Stimulated activated CD4-positive, alpha-beta T cell treated with anti-CD3 and anti-CD28 coated beads, Interleukin-15, amount 100 ng/mL, for 1 hour (primary cell): ENCODE measurements around the gene ZIC1.

ENCODE experiments used
- DNase-seq, 2 donors: peaks; one replicate each; pipeline ENCODE4 v3.0.0-alpha.2; 2020; ENCODE audit warnings: low read depth in 1 of 2, low spot score in 1 of 2

Gene ZIC1

DNA sequence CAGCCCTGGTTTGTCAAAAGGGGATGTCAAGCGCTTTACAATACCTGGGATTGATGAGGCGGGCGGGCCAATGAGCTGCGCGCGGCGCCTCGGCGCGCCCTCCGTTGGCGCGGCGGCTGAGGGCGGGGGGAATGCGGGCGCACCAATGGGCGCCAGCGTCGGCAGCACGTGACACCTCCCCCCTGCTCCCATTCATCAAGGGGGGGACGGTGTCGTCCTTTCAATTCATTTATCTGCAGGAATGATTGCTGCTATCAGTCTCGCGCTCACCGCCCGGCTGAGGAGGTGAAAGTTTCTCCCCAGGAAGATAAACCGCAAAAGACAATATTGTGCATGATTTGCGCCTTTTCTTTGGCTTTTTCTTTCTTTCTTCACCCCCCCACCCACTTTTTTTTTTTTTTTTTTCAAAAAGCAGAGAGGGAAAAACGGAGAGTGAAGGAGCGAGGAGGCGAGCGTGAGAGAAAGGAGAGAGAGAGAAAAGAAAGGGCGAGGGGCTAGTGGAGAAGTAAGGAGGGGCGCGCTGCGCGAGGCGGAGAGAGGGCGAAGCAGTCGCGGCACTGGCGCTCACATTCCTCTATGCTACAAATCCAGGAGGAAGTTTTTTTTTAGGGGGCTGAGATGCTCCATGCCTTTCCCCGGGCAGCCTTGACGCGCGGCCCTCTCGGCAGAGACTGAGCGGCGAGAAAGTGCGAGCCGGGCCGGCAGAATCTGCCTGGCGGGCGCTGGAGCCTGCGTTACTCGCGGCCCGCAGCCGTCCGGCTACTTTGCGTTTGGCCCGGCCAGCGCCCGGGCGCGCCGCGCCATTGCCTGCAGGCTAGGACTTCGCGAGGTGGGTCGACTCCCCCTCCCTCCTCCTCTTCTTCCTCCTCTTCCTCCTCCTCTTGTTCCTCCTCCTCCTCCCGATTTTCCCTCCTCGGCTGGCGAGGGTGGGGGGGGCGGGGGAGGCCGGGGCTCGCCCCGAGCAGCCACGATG is at the start of gene ZIC1:
ZIC1 (plus strand) TSS at position 223 of the 973 bp plus-strand sequence; CDS start at position 971, 748 bp downstream.
- no peak for DNase-seq

DNA sequence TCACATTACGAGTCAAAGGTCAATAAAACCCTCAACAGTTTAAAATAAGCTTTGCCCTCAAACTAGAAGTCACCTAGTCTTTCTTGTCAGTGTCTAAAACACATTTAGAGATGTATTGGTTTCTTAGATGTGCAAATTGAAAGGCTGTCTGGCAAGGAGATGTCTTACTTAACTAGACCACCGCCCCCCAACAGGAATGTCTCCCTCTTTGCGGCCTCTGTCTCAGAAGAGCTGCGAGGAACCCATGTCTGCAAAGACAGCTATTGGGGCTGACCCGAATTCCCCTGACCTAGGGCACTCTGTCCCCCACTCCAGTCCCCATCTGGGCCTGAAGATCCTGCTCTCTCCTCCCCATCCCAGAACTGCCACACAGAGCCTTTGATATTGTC is 49.1 kb upstream of the ZIC1 start:
- no peak for DNase-seq

DNA sequence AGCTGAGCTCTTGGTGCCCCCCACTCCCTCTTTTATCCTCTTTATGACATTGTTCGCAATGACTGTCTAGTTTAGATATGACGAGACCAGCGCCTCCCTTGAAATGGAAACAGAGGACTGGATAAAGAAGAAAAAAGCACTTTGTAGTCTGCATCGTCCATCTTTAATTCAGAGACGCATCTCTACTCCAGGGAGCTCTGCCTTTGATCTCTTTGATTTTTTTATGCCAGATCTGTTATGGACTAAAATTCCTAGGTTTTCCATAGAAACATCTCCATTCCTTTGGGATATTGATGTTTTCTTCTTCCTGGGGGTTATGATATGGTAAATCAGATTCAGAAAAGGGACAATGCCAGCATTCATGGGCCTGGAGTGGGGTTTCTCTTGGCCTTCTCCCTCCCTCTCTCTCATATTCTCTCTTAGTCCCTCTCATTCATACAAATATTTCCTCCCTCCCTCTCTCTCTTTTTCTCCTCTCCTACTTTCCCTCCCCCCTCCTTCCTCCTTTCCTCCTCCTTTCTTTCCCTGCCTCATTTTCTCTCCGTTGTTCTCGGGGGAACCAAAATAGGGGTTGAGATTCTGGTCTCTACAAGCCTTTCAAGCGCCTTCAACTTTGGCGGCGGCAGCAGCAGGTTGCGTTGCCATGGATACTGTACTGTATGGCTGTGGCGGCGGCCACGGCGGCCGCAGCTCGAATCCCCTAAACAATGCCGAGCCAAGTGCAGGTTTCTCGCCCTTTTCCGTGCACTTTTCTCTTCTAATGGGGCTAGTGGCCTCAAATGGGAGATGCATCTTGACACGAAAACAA is 48.3 kb upstream of the ZIC1 start:
- no peak for DNase-seq

DNA sequence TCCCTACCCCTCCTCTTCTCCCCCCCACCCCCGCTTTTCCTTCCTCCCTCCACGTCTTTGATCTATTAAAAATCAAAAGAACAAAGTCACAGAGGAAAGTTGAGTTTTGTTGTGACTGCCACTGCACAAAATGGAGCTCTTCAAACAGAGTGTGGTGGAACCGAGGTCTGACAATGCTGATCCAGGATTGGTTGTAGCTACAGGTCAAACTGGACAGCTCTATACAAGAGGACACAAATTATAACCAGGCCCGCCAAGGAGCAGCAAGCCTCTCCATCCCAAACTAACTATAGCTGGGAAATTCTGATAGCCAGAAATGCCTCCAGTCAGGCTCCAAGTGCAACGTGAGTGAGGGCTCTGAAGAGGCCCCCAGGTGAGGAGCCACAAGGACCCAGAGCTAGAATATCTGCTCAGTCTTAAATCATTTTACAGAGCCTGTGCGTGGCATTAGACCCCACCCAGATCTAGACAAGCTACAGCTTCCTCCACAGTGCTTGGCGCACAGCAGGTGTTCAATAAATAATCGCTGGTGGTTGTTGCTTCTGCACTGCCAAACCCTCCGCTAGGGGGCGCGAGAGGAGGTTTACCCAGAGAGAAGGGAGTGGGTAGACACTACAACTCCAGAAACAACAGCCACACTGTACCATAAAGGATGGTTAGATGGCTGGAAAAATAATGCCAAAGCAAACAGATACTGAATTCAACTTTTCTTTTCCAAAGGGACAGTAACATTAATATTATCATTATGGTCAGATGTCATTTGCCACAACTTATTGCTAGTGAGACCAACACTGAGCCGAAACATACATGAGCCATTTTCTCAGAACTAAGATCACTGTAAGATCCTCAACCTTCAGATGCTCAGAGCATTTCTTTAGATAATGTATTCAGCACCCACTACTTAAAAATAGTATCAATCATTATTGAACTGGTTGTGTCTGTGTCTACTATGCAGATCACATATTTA is 47.4 kb upstream of the ZIC1 start:
- DNase-seq, result no peak

DNA sequence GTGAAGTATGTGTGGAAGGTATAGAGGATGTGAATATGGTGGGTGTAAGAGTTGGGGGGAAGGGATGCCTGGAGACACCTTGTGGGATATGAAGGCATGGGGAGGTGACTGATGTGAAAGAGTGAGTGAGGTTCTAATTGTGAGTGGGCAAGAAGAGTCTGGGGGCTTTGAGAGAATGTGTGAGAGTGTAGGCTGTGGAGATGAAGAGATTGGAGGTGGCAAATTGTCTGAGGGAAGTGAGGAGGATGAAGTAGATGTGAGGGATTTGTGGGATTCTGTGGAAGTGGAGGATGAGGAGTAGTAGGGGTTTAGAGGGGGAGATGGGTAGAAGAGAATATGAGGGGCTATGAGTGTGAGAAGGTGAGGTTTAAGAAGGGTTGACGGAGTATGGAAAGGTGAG is 44.4 kb upstream of the ZIC1 start:
- no peak for DNase-seq

DNA sequence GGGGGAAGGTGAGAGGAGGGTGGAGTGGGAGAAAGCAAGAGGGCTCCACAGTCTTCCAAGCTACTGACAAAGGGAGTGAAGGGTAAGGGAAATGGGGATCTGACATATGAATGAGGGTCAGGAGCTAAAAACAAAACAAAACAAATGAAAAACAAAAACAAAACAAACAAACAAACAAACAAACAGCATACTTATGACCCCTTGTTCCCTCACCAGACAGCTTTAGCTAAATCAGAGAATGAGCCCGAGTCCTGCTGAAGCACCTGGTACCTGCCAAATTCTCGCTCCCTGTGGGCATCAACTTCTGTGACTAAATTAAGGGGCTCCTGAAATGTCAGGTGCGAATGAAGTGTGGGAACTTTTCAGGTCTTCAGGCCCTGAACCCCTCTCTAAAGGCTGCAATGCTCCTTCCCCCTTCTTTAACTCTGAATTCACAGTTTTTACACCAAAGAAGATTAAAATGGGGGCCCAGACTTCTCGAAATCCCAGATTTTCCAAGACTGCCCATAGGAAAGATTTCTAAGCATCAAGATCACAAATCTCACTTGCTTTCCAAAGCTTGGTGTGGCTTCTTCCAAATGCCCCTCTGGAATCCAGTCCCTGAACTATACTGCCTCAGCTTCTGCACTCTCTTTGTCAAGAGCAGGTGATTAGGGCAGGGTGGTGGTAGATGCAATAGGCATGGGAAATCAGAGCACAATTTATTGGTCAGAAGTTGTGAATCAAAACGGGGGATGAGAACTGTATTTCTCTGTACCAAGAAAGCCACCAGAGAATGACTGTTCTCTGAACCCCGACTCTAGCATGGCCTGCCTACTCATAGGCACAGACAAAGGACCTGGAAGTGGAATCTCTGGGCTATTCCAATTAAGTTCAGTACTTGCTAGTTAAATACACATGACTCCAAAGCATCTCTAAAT is 43.7 kb upstream of the ZIC1 start:
- no peak for DNase-seq

DNA sequence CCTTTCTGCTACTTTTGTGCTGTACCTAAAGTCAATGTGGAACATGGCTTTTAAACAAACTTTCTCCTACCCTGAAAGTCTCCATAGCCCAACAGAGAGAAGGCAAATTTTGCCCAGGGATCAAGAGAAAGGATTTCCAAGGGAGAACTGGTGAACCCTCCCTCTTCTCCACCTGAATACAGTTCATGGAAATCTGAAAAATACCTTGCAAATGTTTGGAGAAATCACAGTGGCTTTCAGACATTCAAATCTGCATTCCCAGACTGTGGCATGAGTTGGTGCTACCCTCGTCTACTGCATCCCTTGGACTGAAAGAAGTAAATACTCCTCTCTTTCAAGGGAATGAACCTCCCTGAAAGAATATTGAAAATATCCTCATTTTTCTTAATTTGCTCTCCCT is 41.5 kb upstream of the ZIC1 start:
- DNase-seq, result no peak

DNA sequence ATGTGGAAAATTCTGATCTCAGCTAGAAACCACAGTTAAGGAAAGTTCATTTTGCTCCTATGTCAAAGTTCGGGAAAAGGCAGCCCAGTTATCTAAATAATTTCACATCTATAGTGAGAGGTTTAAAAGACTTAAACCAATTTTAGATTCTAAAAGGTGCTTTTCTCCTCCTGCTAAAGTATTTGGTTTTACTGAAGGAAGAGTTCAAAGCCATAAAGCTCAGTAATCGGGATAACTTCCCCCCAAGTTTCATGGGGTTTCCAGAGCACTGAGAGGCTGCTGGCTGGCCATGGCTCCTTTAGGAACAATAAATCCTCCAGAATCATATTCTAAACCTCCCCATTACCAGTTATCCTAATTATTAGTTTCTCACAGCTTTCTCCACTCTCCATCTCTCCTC is 41.0 kb upstream of the ZIC1 start:
- no peak for DNase-seq

DNA sequence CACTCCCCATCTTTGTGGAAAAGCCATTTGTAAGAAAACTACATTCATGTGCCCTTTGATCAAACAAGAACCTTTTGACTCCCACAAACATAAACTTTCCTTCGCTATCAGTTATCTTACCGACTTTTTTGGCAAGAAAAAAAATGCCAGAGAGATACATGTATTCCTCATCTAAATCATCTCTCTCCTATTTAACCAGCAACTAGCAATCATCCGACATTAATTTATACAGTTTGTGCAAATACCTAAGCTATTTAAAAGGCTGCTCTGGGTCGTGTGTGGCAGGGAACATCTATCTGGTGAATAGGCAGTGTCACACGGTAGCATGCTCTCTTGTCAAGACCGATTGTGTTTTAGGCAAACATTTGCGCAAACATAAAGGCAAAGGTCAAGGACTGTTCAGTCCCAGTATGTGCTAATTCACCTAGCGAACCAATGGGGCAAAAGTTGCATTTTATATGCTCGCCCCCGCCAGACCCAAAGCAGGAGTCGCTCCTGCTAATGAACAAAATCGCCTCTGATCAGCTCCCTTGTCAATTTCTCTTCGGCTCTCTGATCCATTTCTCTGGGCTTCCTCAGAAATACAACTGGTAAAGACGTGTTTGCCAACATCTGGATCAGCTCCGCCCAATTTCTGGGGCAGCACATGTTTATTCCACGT is 40.5 kb upstream of the ZIC1 start:
- no peak for DNase-seq

DNA sequence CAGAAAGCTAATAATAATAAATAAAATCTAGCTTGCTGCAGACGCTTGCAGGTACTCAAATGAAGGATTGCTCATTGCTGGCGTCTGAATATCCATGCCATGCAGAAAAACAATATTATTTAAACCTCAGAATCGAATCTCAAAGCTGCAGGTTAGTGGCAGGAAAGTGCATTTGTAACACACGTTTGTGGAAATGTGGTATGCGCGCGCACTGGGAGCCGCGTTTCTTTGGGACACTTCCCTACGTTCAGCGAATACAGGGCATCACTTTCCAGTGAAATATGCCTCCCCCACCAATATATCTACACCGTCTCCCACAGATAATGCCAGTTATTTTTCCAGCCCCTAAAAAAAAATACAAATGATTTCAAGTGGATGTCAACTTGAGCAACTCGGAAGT is 39.9 kb upstream of the ZIC1 start:
- no peak for DNase-seq

DNA sequence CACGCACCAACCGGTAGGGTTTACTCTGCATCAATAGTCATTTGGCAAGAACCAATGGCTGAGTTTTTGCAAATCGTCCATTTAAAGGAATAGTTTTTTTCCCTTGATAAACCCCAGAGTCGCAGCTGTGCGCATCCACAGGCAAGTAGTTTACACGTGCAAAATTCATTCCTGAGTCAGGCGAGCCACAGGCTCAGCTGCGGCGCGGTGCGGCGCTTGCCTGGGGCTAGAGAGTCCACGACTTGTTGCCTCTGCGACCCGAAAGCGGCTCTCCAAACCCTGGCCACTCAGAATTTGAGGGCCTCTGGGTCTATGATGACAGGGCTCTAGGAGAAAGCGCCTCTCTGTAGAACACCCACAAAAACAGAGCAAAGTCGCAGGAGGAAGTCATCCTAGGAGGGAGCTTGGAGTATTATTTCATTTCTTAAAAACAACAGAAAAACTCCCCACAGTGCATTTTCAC is 39.5 kb upstream of the ZIC1 start:
- no peak for DNase-seq

DNA sequence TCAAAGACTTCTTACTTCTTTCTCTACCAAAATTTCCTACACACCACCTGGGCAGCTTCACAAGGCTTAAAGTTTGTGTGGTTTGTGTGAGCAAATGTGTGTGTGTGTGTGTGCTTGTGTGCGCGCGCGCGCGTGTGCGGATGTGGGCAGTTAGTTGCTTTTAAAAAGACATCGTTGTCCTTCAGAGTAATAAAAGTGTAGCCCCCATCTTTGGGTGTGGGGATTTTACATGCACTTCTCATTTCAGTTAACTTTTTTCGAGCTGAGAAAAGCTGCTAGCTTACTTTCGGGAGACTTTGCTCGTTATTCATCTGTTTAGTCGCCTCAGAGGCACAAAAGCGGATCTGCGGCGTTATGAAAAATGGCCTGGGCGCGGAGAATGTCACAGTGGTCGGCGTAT is 38.8 kb upstream of the ZIC1 start:
- no peak for DNase-seq

DNA sequence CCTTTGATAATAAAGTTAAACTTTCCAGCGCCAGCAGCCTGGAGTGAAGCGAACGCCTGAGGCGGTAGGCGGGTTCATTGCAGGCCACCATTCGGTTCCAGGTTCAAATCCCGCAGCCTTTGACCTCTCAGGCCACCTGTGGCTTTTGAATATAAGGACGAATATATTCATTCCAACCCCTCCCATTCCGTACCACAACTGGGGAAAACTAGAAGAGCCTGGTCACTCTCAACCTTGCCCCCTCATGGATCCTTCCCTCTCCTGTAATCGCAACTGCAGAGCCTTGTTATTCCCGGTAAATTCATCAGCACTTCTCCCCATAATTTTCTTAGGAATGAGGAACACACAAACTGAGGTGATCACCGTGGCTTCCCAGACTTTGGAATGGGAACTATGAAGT is 38.0 kb upstream of the ZIC1 start:
- no peak for DNase-seq

DNA sequence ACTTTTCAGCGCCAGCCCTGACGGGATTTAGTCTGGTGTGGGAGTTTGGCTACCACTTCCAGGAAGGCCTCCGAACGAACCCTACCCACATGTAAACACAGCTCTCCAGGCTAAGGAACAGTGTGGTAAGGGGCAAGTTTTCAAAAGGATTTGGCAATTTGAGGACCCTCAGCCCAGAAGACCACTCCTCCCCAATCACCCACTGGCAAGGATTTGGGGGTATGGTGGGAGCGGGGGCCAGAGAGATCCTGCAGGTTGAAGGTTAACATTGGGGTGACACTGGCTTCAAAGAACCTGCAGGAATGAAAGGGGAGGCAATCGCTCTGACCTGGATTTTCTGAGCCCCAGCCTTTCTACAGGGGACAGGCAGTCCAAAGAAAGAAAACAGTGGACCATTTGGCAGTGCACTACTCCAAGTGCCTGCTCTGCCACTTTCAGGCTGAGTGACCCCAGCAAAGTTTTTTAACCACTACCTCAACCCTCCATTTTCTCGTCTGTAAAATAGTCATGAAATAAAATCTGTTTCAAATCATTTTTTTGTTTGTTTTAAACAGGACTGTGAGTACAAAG is 37.3 kb upstream of the ZIC1 start:
- DNase-seq, result no peak

DNA sequence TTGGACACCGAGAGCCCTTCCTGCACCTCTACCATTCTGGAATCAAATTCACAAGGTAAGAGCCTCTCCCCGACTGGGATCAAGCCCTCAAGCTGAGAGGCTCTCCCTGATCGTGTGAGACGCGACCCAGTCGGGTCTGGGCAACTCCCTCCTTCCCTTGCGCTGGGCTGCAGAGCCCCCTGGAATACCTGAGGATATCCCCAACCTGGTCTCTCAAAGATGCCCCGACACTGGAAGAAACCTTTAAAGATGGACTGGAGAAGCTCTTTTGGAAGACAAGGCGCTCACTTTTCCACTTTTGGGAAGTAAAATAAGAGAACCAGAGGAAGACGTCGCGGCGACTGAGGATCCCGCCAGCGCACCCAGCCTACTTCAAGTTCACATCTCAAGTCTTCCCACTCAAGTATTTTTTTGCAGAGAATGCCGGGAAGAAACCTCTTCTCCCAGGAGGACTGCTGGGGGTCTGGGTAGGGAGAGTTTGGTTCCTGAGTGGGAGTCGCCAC is 36.6 kb upstream of the ZIC1 start:
- DNase-seq, result no peak

DNA sequence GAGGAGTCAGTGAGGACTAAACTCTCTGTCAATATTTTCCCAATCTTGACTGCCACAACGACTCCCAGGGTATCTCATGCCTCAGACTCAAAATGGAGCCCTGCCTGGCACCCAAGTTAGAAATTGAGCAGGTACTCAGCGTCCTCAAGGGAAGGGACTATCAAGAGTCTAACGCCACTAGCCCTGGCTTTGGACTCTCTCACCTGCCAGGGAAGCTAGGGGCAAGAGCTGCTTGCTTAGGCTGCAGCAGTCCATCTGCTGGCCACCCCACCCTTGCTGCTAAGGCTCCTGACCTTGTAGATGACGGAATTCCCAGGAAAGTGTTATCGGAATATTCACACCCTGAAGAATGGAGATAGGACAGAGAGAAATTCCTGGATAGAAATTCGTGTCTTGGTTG is 35.9 kb upstream of the ZIC1 start:
- no peak for DNase-seq

DNA sequence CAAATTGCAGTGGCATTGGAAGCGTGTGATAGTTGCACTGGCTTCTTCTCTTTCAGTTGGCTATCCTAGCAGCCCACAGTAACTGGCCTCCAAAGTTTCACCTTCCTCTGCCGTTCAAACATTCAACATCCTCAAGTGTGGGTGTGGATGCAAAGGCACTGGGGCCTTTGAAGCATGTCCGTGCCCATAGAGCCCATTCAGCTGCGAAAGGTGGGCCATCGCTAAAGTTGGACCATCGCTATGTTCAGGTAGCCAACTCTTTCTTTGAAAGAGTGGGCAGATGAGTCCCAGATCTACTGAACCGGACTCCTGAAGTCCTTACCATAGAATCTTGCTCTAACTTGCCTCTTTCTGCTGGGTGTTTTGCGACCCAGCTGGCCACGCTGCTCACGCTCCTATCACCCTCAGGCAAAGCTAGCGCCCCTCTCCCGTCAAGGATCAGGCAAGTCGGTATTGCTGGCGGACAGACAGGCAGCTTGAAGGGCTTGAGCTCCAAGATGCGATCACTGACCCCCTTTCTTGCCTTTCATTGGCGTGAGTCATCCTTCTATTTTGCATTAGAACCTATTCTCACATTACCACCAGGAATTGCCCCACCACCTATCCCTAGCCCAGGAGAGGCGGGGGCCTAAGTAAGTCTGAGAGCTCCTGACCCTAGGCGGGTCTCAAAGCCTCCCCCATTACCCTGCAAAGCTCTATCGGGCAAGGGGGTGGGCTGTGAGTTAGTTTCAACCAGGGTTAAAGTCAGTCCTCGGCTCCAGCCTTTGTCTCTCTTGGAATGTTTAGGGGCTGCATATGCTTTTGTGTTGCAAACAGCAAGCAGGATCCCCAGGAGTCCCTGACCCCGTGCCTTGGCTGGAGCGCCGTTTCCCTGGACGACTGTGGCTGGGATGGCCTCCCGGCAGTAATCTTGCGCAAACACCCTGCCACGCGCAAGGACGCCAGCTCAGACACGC is 31.5 kb upstream of the ZIC1 start:
- DNase-seq, result no peak

DNA sequence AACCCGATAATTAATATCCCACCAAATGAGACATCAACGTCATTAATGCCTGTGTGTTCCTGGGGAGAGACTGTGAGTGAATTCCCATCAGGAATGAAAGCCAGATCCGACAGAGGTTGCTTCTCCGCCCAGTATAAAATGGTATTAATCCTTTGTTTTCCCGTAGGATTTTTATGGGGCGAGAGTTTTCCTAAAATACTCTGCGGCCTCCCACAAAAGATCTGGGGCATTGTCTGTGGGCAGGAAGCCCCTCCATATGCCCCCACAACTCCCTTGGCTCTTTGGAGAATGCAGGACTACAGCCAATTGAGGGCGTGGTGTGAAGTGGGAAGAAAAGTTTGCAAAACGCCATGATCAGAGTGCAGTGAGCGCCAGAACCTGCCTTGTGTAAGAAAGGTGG is 29.5 kb upstream of the ZIC1 start:
- DNase-seq, result no peak
